Daoy (cell line): Measurements from ENCODE around the gene TNFRSF1B. TPM values are rescaled to one million over a fixed set of nuclear protein-coding genes. Genes with fewer than 3 reads are reported as not detected.
A peak's percentile ranks its signal among the peaks of the same experiment; 100 is the strongest.

Experiments used
- DNase-seq: peaks from one replicate; pipeline ENCODE4 v3.0.0-alpha.2; 2015; ENCODE audit warnings: low read depth
- total RNA-seq: library from RNA; depleted of rRNA; stranded (reverse); fragments of >200 nt; shearing (Covaris generic); gene quantifications from 2 replicates; pipeline ENCODE4 v1.2.3, GENCODE V29; 2014

TNFRSF1B gene
- total RNA-seq, 1 experiment from 2014 or later = 3.7 TPM

- DNase-seq = no peak
These were observed 25.5 kb upstream of the TNFRSF1B start for GRCh38 chr1:12141163-12141850.

- DNase-seq = no peak
These were observed 24.5 kb upstream of the TNFRSF1B start for GRCh38 chr1:12142141-12142823.

- no peak for DNase-seq
These were observed 23.7 kb upstream of the TNFRSF1B start for GRCh38 chr1:12142891-12143630.

DNA sequence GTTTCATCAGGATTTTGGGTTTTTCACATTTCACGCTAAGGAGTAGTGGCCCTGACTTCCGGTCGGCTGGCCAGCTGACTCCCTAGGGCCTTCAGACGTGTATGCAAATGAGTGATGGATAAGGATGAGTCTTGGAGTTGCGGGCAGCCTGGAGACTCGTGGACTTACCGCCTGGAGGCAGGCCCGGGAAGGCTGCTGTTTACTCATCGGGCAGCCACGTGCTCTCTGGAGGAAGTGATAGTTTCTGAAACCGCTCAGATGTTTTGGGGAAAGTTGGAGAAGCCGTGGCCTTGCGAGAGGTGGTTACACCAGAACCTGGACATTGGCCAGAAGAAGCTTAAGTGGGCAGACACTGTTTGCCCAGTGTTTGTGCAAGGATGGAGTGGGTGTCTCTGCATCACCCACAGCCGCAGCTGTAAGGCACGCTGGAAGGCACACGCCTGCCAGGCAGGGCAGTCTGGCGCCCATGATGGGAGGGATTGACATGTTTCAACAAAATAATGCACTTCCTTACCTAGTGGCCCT is 23.1 kb upstream of the TNFRSF1B start:
- DNase-seq = peak; percentile 96

DNA sequence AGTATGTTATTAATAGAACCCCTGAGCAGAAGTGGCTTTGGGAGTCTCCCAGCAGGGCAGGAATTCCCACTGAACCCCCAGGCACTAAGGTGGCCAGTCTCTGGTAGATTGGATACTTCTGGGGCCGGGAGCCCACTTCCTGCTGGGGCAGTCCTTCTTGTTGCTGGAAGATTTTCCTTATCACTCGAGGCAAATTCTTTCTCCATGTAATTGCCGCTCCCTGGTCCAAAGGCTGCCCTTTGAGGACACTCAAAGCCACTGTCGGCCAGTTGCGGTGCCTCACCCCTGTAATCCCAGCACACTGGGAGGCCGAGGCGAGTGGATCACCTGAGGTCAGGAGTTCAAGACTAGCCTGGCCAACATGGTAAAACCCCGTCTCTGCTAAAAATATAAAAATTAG is 22.6 kb upstream of the TNFRSF1B start:
- DNase-seq = no peak

DNA sequence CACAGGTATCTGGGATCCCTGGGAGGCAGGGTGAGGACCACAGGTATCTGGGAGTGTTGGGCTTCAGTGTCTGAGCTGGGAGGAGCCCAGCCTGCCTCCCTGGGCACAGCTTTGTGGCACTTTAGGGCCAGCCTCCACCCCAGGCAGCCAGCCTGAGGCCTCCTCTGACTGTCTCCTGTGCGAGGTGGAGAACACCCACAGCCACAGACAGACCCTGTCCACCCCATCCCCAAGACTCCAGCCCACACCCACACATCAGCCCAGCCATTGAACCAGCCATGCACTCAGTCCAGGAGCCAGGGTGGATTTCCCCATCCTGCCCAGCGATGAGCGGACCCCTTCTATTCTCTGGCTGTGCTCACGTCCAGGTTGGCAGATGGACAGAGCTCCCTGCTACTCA is 21.8 kb upstream of the TNFRSF1B start:
- no peak for DNase-seq

- DNase-seq = no peak
These were observed 21.0 kb upstream of the TNFRSF1B start for GRCh38 chr1:12145616-12146342.

DNA sequence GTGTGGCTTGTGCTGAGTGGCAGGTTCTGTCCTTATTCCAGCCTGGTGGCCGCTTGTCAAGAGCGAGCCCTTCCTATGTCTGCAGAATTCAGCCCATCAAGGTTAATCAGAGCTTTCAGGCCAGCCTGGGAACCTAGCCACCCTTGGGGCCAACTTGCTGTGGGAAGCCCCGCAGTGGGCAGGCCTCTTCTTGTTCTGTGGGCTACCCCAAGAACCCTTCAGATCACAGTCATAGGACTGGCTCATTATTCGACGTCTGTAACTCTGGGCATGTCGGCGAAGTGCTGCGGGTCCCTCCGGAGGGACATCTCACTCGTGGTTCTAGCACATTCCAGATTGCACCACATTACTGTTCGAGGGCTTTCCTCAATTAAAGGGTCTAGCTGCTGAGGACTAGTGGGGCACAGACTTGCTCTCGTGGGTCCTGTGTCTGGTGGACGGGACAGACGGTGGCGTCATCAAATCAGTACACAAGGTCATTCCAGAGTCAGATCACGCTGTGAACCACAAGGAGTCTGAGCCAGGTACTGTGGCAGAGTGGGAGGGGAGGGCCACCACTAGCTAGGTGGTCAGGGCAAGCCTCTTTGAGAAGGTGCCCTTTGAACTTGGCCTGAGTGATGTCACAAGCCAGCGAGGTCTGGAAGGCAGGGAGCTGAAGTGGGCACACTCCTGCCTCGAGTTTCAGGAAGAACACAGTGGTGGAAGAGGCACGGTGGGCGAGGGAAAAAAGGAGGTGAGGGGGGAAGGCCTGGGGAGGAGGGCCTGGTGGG is 20.3 kb upstream of the TNFRSF1B start:
- no peak for DNase-seq

DNA sequence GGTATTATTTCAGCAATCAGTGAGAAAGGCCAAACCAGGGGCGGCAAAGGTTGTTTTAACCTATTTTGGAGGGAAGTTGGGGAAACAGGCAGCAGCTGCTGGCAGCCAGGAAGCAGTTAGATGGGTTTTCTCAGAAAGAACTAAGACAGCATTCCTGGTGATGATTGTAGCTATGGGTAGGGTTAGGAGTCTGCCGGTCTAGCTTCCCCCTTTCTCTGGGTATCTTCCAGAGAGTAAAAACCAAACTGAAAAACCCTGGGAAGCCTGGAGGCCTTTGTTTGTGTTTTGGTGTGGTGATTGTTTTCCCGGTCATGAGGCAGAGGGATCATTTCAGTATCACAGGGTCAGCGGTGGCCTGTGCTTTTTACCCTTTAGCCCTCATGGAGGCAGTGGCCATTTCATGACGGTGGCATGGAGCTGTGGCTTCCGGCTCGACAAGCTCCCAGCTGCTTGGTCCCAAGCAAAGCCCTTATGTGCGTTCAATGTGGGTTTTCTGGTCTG is 19.5 kb upstream of the TNFRSF1B start:
- DNase-seq = no peak

GRCh38 chr1:12148160-12148957 is 18.4 kb upstream of the TNFRSF1B start:
- DNase-seq = peak; percentile 29

- DNase-seq = no peak
These were observed 17.6 kb upstream of the TNFRSF1B start for GRCh38 chr1:12148958-12149790.

- no peak for DNase-seq
These were observed 17.0 kb upstream of the TNFRSF1B start for GRCh38 chr1:12149791-12150175.

GRCh38 chr1:12150456-12151200 is 16.2 kb upstream of the TNFRSF1B start:
- DNase-seq = no peak

- no peak for DNase-seq
These were observed 15.3 kb upstream of the TNFRSF1B start for GRCh38 chr1:12151465-12151864.

DNA sequence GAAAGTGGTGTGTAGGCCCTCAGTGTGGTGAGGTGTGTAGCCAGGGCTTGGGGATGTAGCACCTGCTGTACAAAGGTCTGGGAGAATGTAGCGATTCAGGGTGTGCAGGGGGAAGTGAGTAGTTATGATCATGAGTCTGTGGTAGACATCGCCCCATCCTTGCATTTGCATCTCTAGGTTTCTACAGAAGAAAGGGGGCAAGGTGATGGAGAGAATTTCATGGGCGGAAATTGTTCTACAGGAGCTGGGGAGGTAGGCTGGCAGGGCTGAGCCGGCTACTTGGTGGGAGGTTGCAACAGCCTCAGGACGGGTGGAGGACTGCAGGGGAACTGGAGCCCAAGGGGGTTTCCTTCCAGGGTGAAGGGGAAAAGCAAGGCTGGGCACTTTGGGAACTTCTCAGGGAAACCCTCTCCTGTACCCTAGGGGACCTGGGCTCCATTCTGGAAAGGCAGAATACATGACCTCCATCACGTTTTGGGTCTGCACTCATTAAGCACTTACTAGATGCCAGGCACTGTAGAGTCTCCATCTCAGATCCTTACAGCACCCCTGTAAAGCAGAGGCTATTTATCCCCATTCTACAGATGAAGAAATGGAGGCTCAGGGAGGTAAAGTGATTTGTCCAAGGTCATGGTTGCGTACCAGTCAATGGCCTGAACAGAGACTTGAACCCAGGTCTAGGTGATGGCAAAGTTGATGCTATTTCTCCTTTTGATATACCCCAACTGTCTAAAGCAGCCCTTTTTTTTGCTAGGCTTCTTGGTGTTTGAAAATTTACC is 14.5 kb upstream of the TNFRSF1B start:
- DNase-seq = no peak

DNA sequence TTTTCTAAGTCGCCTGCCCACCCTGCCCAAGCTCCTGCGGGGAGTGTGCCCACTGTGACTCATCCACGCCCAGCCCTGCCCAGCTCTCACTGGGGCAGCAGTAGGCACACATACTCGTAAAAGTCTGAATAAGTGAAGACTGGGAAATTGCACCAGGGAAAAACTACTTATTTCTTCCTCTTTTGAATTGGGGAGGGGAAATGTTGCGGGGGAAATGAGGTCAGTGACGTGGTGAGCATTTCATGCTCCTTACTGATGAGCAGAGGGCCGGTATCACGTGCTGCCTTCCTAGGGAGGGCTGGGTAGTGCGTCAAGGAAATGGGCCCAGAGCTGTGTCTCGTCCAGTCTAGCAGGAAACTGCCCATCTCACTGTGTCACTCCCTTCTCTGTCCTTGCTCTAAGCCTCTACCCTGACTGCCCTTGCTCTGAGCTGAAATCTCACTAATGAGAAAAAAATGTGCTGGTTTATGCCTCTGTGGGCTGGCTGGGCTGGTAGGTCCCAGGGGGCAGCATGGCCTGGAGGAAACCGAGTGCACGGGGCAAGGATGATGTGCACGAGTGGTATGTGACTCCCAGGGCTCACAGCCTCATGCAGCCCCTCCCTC is 13.5 kb upstream of the TNFRSF1B start:
- DNase-seq = peak; percentile 49

DNA sequence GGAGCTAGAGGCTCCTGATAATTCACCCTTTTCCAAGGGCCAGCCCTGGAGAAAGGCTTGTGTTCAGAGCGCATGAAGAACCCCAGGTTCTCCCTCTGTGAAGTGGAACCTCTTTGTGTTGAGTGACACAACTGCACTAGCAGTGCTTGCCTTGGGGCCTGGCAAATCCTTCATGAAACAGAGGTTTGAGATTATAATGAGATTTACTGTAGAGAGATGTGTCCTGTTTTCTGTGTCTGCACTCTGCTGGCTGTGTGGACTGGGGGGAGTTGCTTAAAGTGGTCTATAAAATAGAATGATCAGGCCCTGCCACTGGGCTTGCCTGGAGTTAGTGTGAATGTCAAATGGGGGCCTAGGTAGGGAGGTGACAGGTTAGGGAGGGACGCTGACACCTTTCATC is 11.5 kb upstream of the TNFRSF1B start:
- DNase-seq = no peak
